Measurements from ENCODE around the gene CACNG7. TPM values are rescaled to one million over a fixed set of nuclear protein-coding genes. Genes with fewer than 3 reads are reported as not detected.
A peak's percentile ranks its signal among the peaks of the same experiment; 100 is the strongest.

CACNG7 gene
- total RNA-seq, 1 experiment from 2014 or later, result 22.7 TPM

DNA sequence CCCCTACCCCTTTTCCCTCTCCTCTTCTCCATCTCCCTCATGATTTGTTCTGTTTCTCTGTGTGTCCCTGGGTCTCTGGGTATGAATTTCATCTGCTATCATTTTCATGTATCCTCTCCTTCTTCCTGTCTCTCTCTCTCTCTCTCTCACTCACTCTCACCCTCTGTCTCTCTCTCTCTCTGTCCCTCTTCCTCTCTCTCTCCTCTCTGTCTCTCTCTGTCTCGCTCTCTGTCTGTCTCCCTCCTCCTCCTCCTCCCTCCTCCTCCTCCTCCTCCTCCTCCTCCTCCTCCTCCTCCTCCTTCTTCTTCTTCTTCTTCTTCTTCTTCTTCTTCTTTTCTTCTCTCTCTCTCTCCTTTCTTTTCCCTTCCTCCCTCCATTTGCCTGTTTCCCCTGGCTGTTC lies 3.3 kb upstream of the CACNG7 start:
- Histone ChIP-seq H2BK5ac (ENCODE audit: insufficient read length, low read length) (no peak overlapping the region), H4K8ac (replicated peaks; ENCODE audit: insufficient read length, low read depth, low read length) (no peak overlapping the region), H3K18ac (ENCODE audit: insufficient read length, low read depth, low read length) (no peak overlapping the region), H2BK120ac (ENCODE audit: low read depth, low read length, poor library complexity, severe bottlenecking) (no peak overlapping the region), H4K20me1 (ENCODE audit: control insufficient read depth, insufficient read depth, insufficient read length) (no peaks in the 10 kb centered on the region), H3K4ac (ENCODE audit: low read depth, low read length) (no peak overlapping the region), H2BK15ac (ENCODE audit: low read depth, low read length) (no peak overlapping the region), H2AK5ac (ENCODE audit: insufficient read length, low read length) (no peak overlapping the region), H3K23me2 (ENCODE audit: insufficient read length, low read depth, low read length, poor library complexity, severe bottlenecking) (peaks cover 28% of the 10 kb centered on the region), H4K91ac (ENCODE audit: insufficient read length, low read depth, low read length) (no peak overlapping the region), H2BK12ac (ENCODE audit: insufficient read length, low read depth, low read length) (no peak overlapping the region), H3K27me3 (ENCODE audit: insufficient read depth, low read length) (peaks cover 3% of the 10 kb centered on the region; the same call in 1 of the 2 replicates), H3K14ac (ENCODE audit: insufficient read depth, low read length) (no peak overlapping the region), H3K27ac (ENCODE audit: insufficient read length, low read depth, low read length) (no peak overlapping the region), H3K9ac (ENCODE audit: extremely low read depth, insufficient read length, low read length) (no peak overlapping the region), H2BK20ac (ENCODE audit: low read depth, low read length, poor library complexity, severe bottlenecking) (no peak overlapping the region), H3K4me2 (ENCODE audit: insufficient read depth, insufficient read length, low read length) (peak overlapping the region; percentile 95), H3K4me1 (ENCODE audit: insufficient read depth, low read length) (peaks cover 4% of the 10 kb centered on the region; the same call in 1 of the 2 replicates), H4K5ac (ENCODE audit: insufficient read length, low read depth, low read length) (no peak overlapping the region), H3K79me2 (ENCODE audit: insufficient read depth, low read length) (no peaks in the 10 kb centered on the region), H2AFZ (ENCODE audit: low read length) (no peak overlapping the region), H3K56ac (ENCODE audit: insufficient read length, low read depth, low read length) (no peak overlapping the region), H3K23ac (ENCODE audit: insufficient read length, low read depth, low read length) (no peak overlapping the region), H3T11ph (ENCODE audit: low read length) (no peak overlapping the region), H3K9me3 (ENCODE audit: control insufficient read depth, low read depth, low read length) (no peaks in the 10 kb centered on the region), H3K79me1 (ENCODE audit: insufficient read depth, low read depth, low read length, poor library complexity, severe bottlenecking) (no peaks in the 10 kb centered on the region)
- peaks cover 3 to 7% (median 4%) of the 10 kb centered on the region in 3 experiments; a peak in 6 of 7 replicates for H3K36me3 Mint-ChIP-seq (ENCODE audit: insufficient read depth in 1 of 3, low read depth in 3 of 3)
- peaks cover 36 to 48% of the 10 kb centered on the region in 2 experiments for H3K4me1 Mint-ChIP-seq
- H3K27ac Mint-ChIP-seq, result peak overlapping the region in 1 of 3 experiments; percentile 65; a peak in 1 of 7 replicates
- no peaks in the 10 kb centered on the region for H3K9me3 Mint-ChIP-seq
- no peak for DNase-seq
- WGBS (ENCODE audit: extremely low coverage, insufficient read length, low lambda C conversion rate), result no CpG with 5 or more reads among the region's 1 CpG
- TF ChIP-seq, protein P1, sequence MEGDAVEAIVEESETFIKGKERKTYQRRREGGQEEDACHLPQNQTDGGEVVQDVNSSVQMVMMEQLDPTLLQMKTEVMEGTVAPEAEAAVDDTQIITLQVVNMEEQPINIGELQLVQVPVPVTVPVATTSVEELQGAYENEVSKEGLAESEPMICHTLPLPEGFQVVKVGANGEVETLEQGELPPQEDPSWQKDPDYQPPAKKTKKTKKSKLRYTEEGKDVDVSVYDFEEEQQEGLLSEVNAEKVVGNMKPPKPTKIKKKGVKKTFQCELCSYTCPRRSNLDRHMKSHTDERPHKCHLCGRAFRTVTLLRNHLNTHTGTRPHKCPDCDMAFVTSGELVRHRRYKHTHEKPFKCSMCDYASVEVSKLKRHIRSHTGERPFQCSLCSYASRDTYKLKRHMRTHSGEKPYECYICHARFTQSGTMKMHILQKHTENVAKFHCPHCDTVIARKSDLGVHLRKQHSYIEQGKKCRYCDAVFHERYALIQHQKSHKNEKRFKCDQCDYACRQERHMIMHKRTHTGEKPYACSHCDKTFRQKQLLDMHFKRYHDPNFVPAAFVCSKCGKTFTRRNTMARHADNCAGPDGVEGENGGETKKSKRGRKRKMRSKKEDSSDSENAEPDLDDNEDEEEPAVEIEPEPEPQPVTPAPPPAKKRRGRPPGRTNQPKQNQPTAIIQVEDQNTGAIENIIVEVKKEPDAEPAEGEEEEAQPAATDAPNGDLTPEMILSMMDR (conservative IDR thresholded peaks at IDR 0.05), result no peak
- peaks cover 69% of the 10 kb centered on the region for H3K27me3 Mint-ChIP-seq (ENCODE audit: low read depth)
- peak overlapping the region in 1 of 2 experiments; percentile 89; a peak in 3 of 5 replicates for H3K4me3 Mint-ChIP-seq
